ENCODE data around the gene IQSEC2.

DNA sequence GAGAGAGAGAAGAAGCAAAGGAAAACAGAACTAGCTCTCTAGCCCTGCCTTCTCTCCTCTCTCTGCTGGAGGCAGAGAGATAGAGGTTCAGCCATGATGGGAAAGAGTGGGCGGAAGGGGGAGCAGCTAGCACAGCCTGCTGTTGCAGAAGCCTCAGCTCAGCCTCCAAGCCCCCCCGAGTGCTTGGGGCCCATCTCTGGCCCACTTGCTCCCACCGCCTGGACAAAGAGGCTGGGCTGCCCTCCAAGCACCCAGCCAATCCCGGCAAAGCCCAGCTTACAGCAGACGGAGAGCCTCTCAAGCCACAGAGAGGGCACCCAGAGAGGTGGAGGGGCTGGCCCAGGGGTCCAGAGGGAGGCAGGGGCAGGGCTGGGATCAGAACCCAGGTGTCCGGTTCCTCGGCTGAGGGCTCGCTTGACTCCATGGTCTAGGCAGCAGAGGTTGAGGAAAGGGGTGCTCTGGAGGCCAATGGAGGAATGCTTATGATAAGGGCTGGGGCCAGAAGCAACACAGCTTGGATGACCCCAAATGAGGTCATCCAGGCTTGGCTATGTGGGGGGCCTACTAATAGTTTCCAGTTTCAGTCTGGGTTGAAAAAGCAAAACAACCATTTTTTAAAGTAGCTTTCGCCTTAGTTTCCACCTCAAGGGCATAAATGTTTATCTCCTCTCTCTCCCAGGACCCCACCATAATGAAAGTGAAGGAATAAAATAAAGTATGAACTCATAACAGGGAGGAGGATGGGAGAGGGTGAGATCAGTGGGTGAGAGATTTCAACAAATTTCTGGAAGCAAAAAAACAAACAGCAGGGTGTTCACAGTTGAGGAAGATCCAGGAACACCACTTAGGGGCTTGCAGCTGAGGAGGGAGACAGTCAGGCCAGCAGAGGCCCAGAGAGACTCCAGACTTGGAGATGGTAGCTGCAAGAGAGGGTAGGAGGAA is 24.9 kb upstream of the IQSEC2 start:
- TF ChIP-seq POLR2A (IDR thresholded peaks at IDR 0.05) (no peak), POLR2AphosphoS5 (IDR thresholded peaks at IDR 0.05) (no peak)
- TF ChIP-seq, protein P1, sequence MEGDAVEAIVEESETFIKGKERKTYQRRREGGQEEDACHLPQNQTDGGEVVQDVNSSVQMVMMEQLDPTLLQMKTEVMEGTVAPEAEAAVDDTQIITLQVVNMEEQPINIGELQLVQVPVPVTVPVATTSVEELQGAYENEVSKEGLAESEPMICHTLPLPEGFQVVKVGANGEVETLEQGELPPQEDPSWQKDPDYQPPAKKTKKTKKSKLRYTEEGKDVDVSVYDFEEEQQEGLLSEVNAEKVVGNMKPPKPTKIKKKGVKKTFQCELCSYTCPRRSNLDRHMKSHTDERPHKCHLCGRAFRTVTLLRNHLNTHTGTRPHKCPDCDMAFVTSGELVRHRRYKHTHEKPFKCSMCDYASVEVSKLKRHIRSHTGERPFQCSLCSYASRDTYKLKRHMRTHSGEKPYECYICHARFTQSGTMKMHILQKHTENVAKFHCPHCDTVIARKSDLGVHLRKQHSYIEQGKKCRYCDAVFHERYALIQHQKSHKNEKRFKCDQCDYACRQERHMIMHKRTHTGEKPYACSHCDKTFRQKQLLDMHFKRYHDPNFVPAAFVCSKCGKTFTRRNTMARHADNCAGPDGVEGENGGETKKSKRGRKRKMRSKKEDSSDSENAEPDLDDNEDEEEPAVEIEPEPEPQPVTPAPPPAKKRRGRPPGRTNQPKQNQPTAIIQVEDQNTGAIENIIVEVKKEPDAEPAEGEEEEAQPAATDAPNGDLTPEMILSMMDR (IDR thresholded peaks at IDR 0.05 in 8 of 11, conservative IDR thresholded peaks at IDR 0.05 in 3 of 11): no peak
